Fibroblast of lung (primary cell): Measurements from ENCODE around the gene U2AF1L4. TPM values are rescaled to one million over a fixed set of nuclear protein-coding genes. Genes with fewer than 3 reads are reported as not detected.

Source experiments
- DNase-seq, 2 donors: peaks; one replicate each; pipeline versions ENCODE4 v3.0.0 to v3.0.0-alpha.2; 2010; ENCODE audit warnings: low read depth in 2 of 2
- H2AFZ ChIP-seq: 2 replicates; pipeline ENCODE4 v1.5.1; 2012; ENCODE audit warnings: low read length, control low read depth, inconsistent platforms
- H3K27ac ChIP-seq: 2 replicates; pipeline ENCODE4 v1.5.1; 2011; ENCODE audit warnings: low read length, control low read depth; ENCODE audit not compliant: insufficient read depth
- H3K27me3 ChIP-seq: 2 replicates; pipeline ENCODE4 v1.5.1; 2011; ENCODE audit warnings: mild to moderate bottlenecking, low read length; ENCODE audit not compliant: control insufficient read depth, insufficient read depth
- H3K36me3 ChIP-seq: 2 replicates; pipeline ENCODE4 v1.5.1; 2011; ENCODE audit warnings: low read length; ENCODE audit not compliant: control insufficient read depth, insufficient read depth
- H3K4me1 ChIP-seq: 2 replicates; pipeline ENCODE4 v1.5.1; 2011; ENCODE audit warnings: low read length; ENCODE audit not compliant: control insufficient read depth, insufficient read depth; ENCODE audit errors: extremely low read depth
- H3K4me2 ChIP-seq: 2 replicates; pipeline ENCODE4 v1.5.1; 2011; ENCODE audit warnings: low read length, control low read depth; ENCODE audit not compliant: insufficient read depth; ENCODE audit errors: extremely low read depth
- H3K4me3 ChIP-seq, 4 experiments: fragments of 200-600 bp in 1 of 4; sonication (generic) in 1 of 4; replicated peaks in 1 of 4; 2 replicates each; pipeline ENCODE4 v1.5.1; 2011 to 2016; ENCODE audit warnings: low read length in 4 of 4, low read depth in 3 of 4, mild to moderate bottlenecking in 3 of 4, control low read depth in 2 of 4, inconsistent platforms in 1 of 4, mixed read lengths in 1 of 4; ENCODE audit not compliant: insufficient read depth in 1 of 4; ENCODE audit errors: control extremely low read depth in 1 of 4
- H3K79me2 ChIP-seq: 2 replicates; pipeline ENCODE4 v1.5.1; 2012; ENCODE audit warnings: mild to moderate bottlenecking, low read length, inconsistent platforms; ENCODE audit not compliant: control insufficient read depth, insufficient read depth
- H3K9ac ChIP-seq: 2 replicates; pipeline ENCODE4 v1.5.1; 2011; ENCODE audit warnings: mild to moderate bottlenecking, low read length, control low read depth; ENCODE audit not compliant: insufficient read depth
- H3K9me3 ChIP-seq: 2 replicates; pipeline ENCODE4 v1.5.1; 2012; ENCODE audit warnings: low read depth, low read length; ENCODE audit not compliant: control insufficient read depth, insufficient read depth
- H4K20me1 ChIP-seq: 2 replicates; pipeline ENCODE4 v1.5.1; 2011; ENCODE audit warnings: low read length; ENCODE audit not compliant: control insufficient read depth, insufficient read depth; ENCODE audit errors: extremely low read depth
- CTCF ChIP-seq, 2 donors: IDR thresholded peaks in 1 of 2; conservative IDR thresholded peaks in 1 of 2; 1 replicate in 1 of 2; 2 replicates in 1 of 2; pipeline ENCODE4 v1.5.1; 2011 to 2012; ENCODE audit warnings: low read length in 2 of 2, control low read depth in 1 of 2, inconsistent platforms in 1 of 2, low read depth in 1 of 2, mild to moderate bottlenecking in 1 of 2
- EZH2 ChIP-seq: IDR thresholded peaks from 2 replicates; pipeline ENCODE4 v1.5.1; 2012; ENCODE audit warnings: low read length, control low read depth, mild to moderate bottlenecking; ENCODE audit errors: missing control alignments
- polyA plus RNA-seq, 2 donors: library from polyadenylated mRNA; depleted of rRNA in 1 of 2; stranded (reverse) in 1 of 2; unstranded in 1 of 2; fragments of >200 nt; gene quantifications; 2 replicates each; pipeline ENCODE4 v1.2.1, GENCODE V29; 2011 to 2012; ENCODE audit warnings: missing spikeins in 1 of 2
- total RNA-seq: library from RNA; depleted of rRNA; stranded (reverse); fragments of >200 nt; gene quantifications from 2 replicates; pipeline ENCODE4 v1.2.1, GENCODE V29; 2014

U2AF1L4 gene
- total and polyA plus RNA-seq, 2 donors (not counting 1 experiment from before 2014, with no cell fraction given), result 9.1 to 11.9 TPM

- no peak for DNase-seq
- H3K4me1 ChIP-seq, result no peaks in the 10 kb centered on the region
- no peak overlapping the region for H3K9ac ChIP-seq
- no peak overlapping the region for H3K4me3 ChIP-seq
- H2AFZ ChIP-seq, result no peak overlapping the region
- no peaks in the 10 kb centered on the region for H3K79me2 ChIP-seq
- H3K9me3 ChIP-seq, result no peaks in the 10 kb centered on the region
- H3K4me2 ChIP-seq, result no peak overlapping the region
- H4K20me1 ChIP-seq, result no peaks in the 10 kb centered on the region
- peaks cover 59% of the 10 kb centered on the region for H3K36me3 ChIP-seq
- no peaks in the 10 kb centered on the region for H3K27me3 ChIP-seq
- H3K27ac ChIP-seq, result no peak overlapping the region
- TF ChIP-seq CTCF (conservative IDR thresholded peaks at IDR 0.05 in 1 of 2, IDR thresholded peaks at IDR 0.05 in 1 of 2; ENCODE audit: low read depth in 1 of 2, low read length in 2 of 2), result no peak
- TF ChIP-seq EZH2, result no peak
Observed at GRCh38 chr19:35729021-35729420, 16.2 kb downstream of the U2AF1L4 start.

- H3K4me3 ChIP-seq, result no peak overlapping the region
- H3K9me3 ChIP-seq, result no peaks in the 10 kb centered on the region
- TF ChIP-seq CTCF (conservative IDR thresholded peaks at IDR 0.05 in 1 of 2, IDR thresholded peaks at IDR 0.05 in 1 of 2; ENCODE audit: low read depth in 1 of 2, low read length in 2 of 2) (no peak), EZH2 (no peak)
- DNase-seq, result no peak
- H3K4me1 ChIP-seq, result no peaks in the 10 kb centered on the region
- H3K79me2 ChIP-seq, result no peaks in the 10 kb centered on the region
- peaks cover 60% of the 10 kb centered on the region for H3K36me3 ChIP-seq
- H2AFZ ChIP-seq, result no peak overlapping the region
- no peaks in the 10 kb centered on the region for H3K27me3 ChIP-seq
- H4K20me1 ChIP-seq, result no peaks in the 10 kb centered on the region
- H3K4me2 ChIP-seq, result no peak overlapping the region
- no peak overlapping the region for H3K27ac ChIP-seq
- H3K9ac ChIP-seq, result no peak overlapping the region
Observed at GRCh38 chr19:35727956-35728706, 17.1 kb downstream of the U2AF1L4 start.

GRCh38 chr19:35727053-35727955 is 17.9 kb downstream of the U2AF1L4 start:
- no peaks in the 10 kb centered on the region for H3K4me1 ChIP-seq
- no peak overlapping the region for H3K9ac ChIP-seq
- H2AFZ ChIP-seq, result no peak overlapping the region
- no peak overlapping the region for H3K4me2 ChIP-seq
- no peak overlapping the region for H3K27ac ChIP-seq
- no peak overlapping the region for H3K4me3 ChIP-seq
- no peak for DNase-seq
- no peaks in the 10 kb centered on the region for H4K20me1 ChIP-seq
- no peak for TF ChIP-seq CTCF (conservative IDR thresholded peaks at IDR 0.05 in 1 of 2, IDR thresholded peaks at IDR 0.05 in 1 of 2; ENCODE audit: low read depth in 1 of 2, low read length in 2 of 2)
- no peak for TF ChIP-seq EZH2
- no peaks in the 10 kb centered on the region for H3K27me3 ChIP-seq
- H3K36me3 ChIP-seq, result peaks cover 63% of the 10 kb centered on the region
- H3K9me3 ChIP-seq, result no peaks in the 10 kb centered on the region
- H3K79me2 ChIP-seq, result no peaks in the 10 kb centered on the region
